ENCODE results near the gene WAPL. TPM values are rescaled to one million over a fixed set of nuclear protein-coding genes. Genes with fewer than 3 reads are reported as not detected.

WAPL gene
- polyA plus RNA-seq, 1 donor (not counting 4 experiments of a cell fraction or from before 2014, with no cell fraction given) = 26.2 TPM

DNA sequence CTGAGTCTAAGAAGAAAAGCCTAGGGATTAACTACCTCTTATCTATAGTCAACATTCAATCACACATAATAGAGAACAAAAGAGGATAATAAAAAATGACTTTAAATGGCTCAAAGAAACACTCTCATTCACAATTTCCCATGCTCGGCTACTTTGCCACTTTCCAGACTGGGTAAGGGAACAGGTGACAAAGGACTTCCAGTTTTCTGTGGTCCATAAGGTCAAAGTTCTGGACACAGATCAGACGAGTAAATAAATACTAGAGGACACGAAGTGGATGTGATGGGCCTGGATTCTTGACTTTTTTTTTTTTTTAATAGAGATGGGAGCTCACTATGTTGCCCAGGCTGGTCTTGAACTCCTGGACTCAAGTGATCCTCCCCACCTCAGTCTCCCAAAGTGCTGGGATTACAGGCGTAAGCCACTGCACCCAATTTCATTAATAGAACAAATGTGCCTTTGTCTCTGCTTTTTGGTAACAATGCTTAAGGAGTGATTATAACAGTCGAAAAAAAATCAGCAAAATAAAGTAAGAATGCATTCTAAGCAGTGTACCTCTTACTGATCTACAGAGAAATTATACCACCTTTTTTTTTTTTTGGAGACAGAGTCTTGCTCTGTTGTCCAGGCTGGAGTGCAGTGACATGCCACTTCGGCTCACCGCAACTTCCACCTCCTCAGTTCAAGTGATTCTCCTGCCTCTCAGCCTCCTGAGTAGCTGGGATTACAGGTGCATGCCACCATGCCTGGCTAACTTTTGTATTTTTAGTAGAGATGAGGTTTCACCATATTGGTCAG lies 70.6 kb downstream of the WAPL start:
- peaks cover 9 to 23% of the 10 kb centered on the region in 2 experiments for H3K36me3 ChIP-seq (ENCODE audit: control insufficient read depth in 2 of 2, extremely low read depth in 1 of 2, insufficient read depth in 2 of 2, low read length in 2 of 2)

DNA sequence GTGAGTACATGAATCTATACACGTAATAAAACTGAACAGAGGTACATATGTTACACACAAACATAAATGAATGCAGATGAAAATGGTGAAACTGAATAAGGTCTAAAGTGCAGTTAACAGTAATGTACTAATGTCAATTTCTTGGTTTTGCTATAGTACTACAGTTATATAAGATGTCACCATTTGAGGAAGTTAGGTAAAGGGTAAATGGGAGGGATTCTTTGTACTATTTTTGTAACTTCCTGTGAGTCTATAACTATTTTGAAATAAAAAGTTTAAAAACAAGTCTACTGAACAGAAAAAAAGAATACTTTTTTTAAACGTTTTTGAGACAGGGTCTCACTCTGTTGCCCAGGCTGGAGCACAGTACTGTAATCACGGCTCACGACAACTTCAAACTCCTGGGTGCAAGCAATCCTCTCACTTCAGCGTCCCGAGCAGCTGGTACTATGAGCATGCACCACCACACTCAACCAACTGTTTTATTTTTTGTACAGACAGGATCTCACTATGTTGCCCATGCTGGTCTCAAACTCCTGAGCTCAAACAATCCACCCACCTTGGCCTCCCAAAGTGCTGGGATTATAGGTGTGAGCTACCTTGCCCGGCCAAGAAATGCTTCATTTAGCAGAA lies 71.5 kb downstream of the WAPL start:
- no peak for FAIRE-seq

More for the DNA sequence above, 70.6 kb downstream of the WAPL start:
- no peaks in the 10 kb centered on the region for H4K20me1 ChIP-seq (ENCODE audit: control insufficient read depth, extremely low read depth, insufficient read depth, low read length)
- no peaks in the 10 kb centered on the region for H3K9me3 ChIP-seq (ENCODE audit: control insufficient read depth, low read depth, low read length)
- H3K9me1 ChIP-seq (ENCODE audit: control insufficient read depth, extremely low read depth, insufficient read depth, low read length) = no peaks in the 10 kb centered on the region
- H3K79me2 ChIP-seq (ENCODE audit: control insufficient read depth, insufficient read depth, low read length) = no peaks in the 10 kb centered on the region
- H3K4me2 ChIP-seq (ENCODE audit: control insufficient read depth, extremely low read depth, insufficient read depth, low read depth, low read length) = no peak overlapping the region
- no peaks in the 10 kb centered on the region for H3K4me1 ChIP-seq (ENCODE audit: control insufficient read depth, extremely low read depth, insufficient read depth, low read length)
- DNase-seq (ENCODE audit: low read depth, low spot score) (no peak), FAIRE-seq (no peak)
- TF ChIP-seq, protein P1, sequence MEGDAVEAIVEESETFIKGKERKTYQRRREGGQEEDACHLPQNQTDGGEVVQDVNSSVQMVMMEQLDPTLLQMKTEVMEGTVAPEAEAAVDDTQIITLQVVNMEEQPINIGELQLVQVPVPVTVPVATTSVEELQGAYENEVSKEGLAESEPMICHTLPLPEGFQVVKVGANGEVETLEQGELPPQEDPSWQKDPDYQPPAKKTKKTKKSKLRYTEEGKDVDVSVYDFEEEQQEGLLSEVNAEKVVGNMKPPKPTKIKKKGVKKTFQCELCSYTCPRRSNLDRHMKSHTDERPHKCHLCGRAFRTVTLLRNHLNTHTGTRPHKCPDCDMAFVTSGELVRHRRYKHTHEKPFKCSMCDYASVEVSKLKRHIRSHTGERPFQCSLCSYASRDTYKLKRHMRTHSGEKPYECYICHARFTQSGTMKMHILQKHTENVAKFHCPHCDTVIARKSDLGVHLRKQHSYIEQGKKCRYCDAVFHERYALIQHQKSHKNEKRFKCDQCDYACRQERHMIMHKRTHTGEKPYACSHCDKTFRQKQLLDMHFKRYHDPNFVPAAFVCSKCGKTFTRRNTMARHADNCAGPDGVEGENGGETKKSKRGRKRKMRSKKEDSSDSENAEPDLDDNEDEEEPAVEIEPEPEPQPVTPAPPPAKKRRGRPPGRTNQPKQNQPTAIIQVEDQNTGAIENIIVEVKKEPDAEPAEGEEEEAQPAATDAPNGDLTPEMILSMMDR (optimal IDR thresholded peaks at IDR 0.05 in 1 of 3, IDR thresholded peaks at IDR 0.05 in 1 of 3, conservative IDR thresholded peaks at IDR 0.05 in 1 of 3; ENCODE audit: extremely low read depth in 1 of 3, insufficient read depth in 2 of 3, low read length in 3 of 3) = no peak
- no peak for TF ChIP-seq EZH2 (IDR thresholded peaks at IDR 0.05; ENCODE audit: low read length)
- no peak overlapping the region for H3K4me3 ChIP-seq (ENCODE audit: control insufficient read depth in 2 of 3, extremely low read depth in 1 of 3, insufficient read depth in 2 of 3, low read depth in 1 of 3, low read length in 3 of 3)
- dilution Hi-C loops (cut with MboI; ENCODE audit: extremely low pct_ligation_motif_present, low sequenced_read_pairs) = no loop called here
- no peaks in the 10 kb centered on the region for H3K27me3 ChIP-seq (ENCODE audit: control insufficient read depth, extremely low read depth, insufficient read depth, low read length)
- no peak overlapping the region for H3K9ac ChIP-seq (ENCODE audit: control insufficient read depth, extremely low read depth, insufficient read depth, low read length)
- no peak overlapping the region for H2AFZ ChIP-seq (ENCODE audit: control insufficient read depth, low read length)
- no peak overlapping the region for H3K27ac ChIP-seq (ENCODE audit: control insufficient read depth, insufficient read depth, low read length)

More for the DNA sequence above, 71.5 kb downstream of the WAPL start:
- Histone ChIP-seq H3K27me3 (ENCODE audit: control insufficient read depth, extremely low read depth, insufficient read depth, low read length) (no peaks in the 10 kb centered on the region), H3K9me1 (ENCODE audit: control insufficient read depth, extremely low read depth, insufficient read depth, low read length) (no peaks in the 10 kb centered on the region), H3K4me1 (ENCODE audit: control insufficient read depth, extremely low read depth, insufficient read depth, low read length) (no peaks in the 10 kb centered on the region), H4K20me1 (ENCODE audit: control insufficient read depth, extremely low read depth, insufficient read depth, low read length) (no peaks in the 10 kb centered on the region), H3K9ac (ENCODE audit: control insufficient read depth, extremely low read depth, insufficient read depth, low read length) (no peak overlapping the region), H3K4me3 (ENCODE audit: control insufficient read depth in 2 of 3, extremely low read depth in 1 of 3, insufficient read depth in 2 of 3, low read depth in 1 of 3, low read length in 3 of 3) (no peak overlapping the region), H3K36me3 (ENCODE audit: control insufficient read depth in 2 of 2, extremely low read depth in 1 of 2, insufficient read depth in 2 of 2, low read length in 2 of 2) (peaks cover 9 to 23% of the 10 kb centered on the region in 2 experiments), H3K4me2 (ENCODE audit: control insufficient read depth, extremely low read depth, insufficient read depth, low read depth, low read length) (no peak overlapping the region), H3K79me2 (ENCODE audit: control insufficient read depth, insufficient read depth, low read length) (no peaks in the 10 kb centered on the region), H3K27ac (ENCODE audit: control insufficient read depth, insufficient read depth, low read length) (no peak overlapping the region), H3K9me3 (ENCODE audit: control insufficient read depth, low read depth, low read length) (no peaks in the 10 kb centered on the region), H2AFZ (ENCODE audit: control insufficient read depth, low read length) (no peak overlapping the region)
- TF ChIP-seq, protein P1 (optimal IDR thresholded peaks at IDR 0.05 in 1 of 3, IDR thresholded peaks at IDR 0.05 in 1 of 3, conservative IDR thresholded peaks at IDR 0.05 in 1 of 3; ENCODE audit: extremely low read depth in 1 of 3, insufficient read depth in 2 of 3, low read length in 3 of 3) = no peak
- no peak for TF ChIP-seq EZH2 (IDR thresholded peaks at IDR 0.05; ENCODE audit: low read length)
- dilution Hi-C loops (cut with MboI; ENCODE audit: extremely low pct_ligation_motif_present, low sequenced_read_pairs) = no loop called here
- no peak for DNase-seq (ENCODE audit: low read depth, low spot score)

All from keratinocyte (primary cell).